Stimulated activated CD4-positive, alpha-beta T cell treated with anti-CD3 and anti-CD28 coated beads, Interleukin-1b, Interleukin-23, amount 100 ng/mL, for 1 hour (primary cell): Measurements from ENCODE around the gene LYL1.

Experiments
- DNase-seq, 2 donors: peaks; one replicate each; pipeline ENCODE4 v3.0.0-alpha.2; 2020; ENCODE audit warnings: low read depth in 2 of 2

The LYL1 gene

DNA sequence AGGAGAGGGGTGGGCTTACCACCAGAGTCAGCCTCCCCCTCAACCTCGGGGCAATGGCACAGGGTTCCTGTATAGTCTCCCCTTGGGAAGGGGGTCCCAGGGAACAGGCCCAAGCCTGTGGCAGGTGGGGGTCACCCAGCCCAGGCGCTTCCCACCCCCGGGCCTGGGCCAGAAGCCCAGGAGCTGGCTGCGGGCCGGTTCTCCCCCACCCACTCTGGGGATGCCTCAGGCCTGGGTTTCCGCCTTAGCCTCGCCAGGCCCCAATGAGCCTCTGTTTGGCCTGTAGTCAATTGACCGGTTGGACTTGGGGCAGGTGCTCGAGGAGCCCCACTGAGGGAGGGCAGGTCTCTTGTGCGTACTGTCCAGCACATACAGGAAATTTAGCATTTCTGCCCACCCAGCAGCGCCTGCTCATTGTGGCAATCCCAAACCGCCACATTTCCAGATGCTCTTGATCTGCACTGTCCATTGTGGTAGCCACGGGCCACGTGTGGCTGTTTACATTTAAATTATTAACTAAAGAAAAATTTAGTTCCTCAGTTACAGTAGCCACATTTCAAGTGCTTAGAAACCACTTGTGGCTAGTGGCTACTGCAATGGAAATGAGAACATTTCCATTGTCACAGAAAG lies 9.9 kb downstream of the LYL1 start:
- no peak for DNase-seq

GRCh38 chr19:13092158-13092543 lies 10.5 kb downstream of the LYL1 start:
- DNase-seq, result no peak

DNA sequence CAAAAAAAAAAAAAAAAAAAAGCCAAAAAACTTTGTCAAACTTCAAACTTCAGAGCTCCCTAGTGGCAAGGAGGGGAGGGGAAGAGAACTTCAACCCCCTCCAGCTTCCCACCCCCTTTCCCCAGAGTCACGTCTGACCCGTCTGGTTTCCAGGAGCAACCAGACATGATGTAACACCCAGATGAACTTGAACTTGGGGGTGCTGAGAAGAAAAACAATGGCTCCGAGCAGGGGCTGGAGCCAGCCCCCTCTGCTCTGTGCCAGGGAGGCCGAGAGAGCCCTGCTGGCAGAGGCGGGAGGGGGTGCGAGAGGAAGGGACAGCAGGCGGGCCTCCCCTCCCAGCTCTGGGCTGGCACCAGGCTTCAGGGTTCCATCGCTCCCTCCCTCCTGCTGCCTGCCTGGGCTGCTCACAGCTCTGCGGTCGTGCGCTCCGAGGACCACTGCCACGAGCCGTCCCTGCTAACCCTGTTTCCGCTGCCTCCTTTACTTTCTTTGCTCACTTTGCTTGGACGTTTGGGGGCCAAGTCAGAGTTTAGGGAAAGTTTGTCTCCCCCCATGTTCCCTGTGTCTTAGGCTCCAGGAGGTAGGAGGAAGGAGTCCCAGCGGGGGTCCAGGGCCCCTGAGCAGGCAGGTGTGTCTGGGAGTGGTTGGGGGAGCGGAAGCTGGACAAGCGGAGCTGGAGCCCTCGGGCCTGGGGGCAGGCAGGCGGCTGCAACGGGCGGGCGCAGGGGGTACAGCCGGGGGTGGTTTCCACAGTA lies 11.1 kb downstream of the LYL1 start:
- DNase-seq, result no peak

DNA sequence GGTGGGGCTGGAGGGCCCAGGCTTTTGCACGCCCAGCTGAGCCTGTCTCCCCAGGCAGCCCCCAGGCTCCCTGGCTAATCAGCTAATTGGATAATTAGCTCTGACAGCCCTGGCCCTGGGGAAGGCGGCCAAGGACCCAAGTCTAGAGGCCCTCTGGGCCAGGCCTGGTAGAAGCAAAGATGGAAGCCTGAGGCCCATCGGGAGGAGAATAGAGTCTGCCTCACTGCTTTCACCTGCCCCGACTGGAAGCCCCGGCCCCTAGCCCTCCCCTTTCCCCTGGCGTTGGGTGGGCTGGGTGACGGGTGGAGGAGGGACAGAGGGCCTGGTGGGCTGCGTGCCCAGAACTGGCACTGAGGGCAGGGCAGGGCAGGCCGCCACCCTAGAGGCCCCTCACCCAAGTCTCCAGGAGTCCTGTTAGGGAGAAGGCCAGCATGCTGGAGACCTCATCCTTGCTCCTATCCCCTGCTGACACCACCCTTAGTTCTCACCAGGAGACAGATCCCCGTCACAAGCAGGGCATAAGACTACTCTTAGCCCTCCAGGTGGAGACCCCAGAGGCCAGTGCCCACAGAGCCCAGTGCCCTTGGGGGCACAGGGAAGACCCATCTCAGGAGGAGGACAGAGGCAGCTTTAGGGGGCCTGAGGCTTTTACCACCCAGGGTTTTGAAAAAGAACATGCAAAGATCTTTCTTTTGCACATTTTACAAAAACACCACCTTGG lies 12.0 kb downstream of the LYL1 start:
- DNase-seq, result no peak

- DNase-seq, result no peak
Observed at GRCh38 chr19:13089857-13090507, 12.7 kb downstream of the LYL1 start.

- no peak for DNase-seq
Observed at GRCh38 chr19:13089139-13089856, 13.4 kb downstream of the LYL1 start.

DNA sequence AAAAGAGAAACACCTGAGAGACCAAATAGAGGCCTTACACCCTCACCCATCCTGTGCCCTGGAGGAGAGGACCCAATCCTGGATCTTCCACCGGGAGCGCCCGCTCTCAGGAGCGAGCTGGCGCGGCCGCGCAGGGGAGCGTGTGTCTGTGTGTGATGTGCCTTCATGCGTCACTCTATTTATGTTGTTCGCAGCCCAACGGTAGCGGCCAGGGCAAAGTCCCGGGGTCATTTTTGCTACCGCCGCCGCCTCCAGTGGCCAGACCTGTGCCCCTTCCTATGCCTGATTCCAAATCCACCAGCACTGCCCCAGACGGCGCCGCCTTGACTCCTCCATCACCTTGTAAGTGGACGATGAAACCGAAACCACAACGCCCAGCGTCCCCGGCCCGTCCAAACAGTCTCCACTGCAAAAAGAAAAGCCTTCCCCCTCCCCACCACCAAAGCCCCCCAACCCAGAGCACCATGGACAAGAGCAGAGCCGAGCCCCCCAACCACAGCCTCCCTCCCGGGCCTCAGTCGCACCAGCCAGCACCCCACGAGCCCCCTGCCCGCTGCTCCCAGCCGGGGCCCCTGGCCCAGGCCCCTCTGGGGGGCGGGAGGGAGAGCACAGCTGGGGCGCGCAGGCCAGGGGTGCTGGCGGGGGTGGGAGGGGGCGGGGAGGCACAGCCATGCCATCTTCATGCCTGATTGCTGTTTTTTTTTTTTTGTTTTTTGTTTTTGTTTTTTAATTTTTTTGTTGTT lies 14.7 kb downstream of the LYL1 start:
- DNase-seq, result no peak

GRCh38 chr19:13087295-13087694 lies 15.4 kb downstream of the LYL1 start:
- DNase-seq, result no peak

GRCh38 chr19:13086341-13086740 lies 16.3 kb downstream of the LYL1 start:
- DNase-seq, result no peak

DNA sequence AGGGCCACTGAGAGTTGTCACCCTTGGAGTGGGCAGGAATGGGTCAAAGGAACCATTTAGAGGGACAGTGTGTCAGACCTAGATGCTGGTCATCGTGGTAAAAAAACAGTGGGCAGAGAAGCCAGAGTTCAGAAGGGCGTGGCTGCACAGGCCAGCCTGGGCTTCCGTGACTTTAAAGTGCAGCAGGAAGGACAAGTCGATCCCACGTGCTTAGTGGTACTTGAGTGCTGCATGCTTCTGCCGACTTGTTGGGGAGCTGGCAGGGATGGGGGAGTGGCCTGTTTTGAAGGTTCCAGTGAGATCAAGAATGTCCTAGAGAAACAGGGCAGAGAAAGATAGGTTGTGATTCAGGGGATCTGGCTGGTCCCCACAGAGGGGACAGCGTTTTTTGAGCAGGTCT lies 17.0 kb downstream of the LYL1 start:
- no peak for DNase-seq

GRCh38 chr19:13083627-13084026 lies 19.0 kb downstream of the LYL1 start:
- no peak for DNase-seq

- DNase-seq, result no peak
Observed at GRCh38 chr19:13083008-13083404, 19.7 kb downstream of the LYL1 start.

DNA sequence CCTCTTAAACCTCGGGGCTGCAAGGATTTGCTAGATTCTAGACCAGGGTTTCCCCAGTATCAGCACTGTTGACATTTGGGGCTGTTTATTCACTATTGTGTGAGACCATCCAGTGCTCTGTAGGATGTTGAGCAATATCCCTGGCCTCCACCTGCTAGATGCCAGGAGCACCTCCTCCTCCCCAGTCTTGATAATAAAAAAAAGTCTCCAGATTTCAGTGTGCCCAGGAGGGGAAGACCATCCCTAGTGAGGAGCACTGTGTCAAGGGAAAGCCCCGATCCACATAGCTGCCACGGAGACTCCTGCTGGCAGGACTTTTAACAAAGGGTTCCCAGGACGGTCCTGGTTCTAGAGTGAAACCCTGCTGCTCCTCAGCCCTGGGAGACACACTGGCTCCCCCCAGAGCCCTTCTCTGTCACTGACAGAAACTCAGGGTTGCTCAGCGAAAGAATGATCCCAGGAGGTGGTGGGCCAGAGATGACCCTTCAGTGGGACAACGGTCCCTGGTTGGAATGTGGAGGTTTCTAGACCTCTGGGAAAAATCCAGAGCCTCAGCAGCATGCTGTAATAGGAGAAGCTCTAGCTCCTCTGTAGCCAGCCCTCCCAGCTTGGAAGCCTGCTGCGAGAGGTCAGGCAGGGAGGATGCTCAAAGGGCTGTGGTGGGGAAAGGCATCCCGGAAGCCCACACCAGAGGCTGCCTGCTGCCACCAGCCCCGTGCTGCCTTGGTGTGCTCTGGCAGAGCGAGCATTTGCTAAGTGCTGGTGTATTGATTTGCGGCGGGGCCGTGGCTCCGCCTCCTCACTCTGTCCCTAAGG lies 20.3 kb downstream of the LYL1 start:
- no peak for DNase-seq

GRCh38 chr19:13079542-13079986 lies 23.1 kb downstream of the LYL1 start:
- DNase-seq, result no peak

DNA sequence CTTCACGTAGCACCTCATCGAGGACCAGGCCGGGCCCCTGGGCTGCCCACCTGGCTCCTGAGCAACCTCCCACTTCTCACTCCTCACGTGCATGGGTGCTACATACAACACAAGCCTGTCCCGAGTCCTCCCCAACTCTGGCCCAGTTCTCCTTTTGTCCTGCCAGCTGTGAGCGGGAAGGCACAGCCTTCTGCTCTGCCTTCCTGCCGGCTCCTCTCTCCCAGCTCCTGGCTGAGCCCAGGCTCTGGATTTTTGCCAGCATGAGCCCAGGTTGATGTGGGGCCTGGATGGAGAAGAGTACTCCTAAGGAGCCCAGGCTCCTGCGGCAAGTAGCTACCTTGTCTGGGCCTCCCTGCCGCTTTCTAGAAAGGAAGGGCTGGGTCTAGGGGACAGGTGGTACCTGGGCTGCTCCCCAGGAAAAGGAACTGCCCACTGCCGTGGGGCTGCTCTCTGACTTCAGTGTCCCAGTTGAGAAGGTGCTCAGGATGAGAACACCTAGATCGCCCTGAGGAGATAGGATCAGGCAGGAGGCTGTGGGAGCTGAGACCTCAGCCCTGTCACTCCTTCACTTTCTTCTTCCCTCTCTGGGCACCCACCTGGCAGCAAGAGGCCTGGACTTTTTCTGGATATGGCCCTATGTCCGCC lies 23.6 kb downstream of the LYL1 start:
- no peak for DNase-seq

- DNase-seq, result no peak
Observed at GRCh38 chr19:13078381-13078780, 24.3 kb downstream of the LYL1 start.

- DNase-seq, result no peak
Observed at GRCh38 chr19:13077240-13077639, 25.4 kb downstream of the LYL1 start.

DNA sequence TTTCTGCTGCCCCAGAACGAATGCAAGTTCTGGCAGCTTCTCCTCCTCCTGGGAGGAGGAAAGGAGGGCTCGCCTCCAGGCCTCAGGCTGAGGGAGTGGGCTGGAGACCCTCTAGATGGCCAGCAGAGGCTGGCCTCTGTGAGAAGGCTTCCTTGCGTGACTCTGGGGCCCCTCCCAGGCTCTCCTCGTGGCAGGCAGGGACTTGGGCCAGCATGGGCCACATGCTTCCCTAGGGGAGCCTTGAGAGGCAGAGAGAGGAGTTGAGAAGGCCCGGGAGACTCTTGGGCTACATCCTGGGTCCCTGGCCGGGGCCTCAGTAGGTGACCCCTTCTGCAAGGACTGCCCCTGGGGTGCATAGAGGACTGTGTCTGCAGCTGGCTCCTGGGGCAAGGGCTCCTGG lies 25.9 kb downstream of the LYL1 start:
- no peak for DNase-seq

- DNase-seq, result no peak
Observed at GRCh38 chr19:13076320-13076719, 26.3 kb downstream of the LYL1 start.

GRCh38 chr19:13074378-13074777 lies 28.3 kb downstream of the LYL1 start:
- DNase-seq, result no peak
